SKM-1 treated with dmso at 0.1 percent for 144 hours (cell line): ENCODE measurements around the gene C11orf65.
"Not testable (repeated sequence)": the region's sequence is repeated elsewhere in the genome, so short reads cannot be mapped to it uniquely, and the experiment has no call there.

ENCODE experiments used
- DNase-seq: peaks from one replicate; lab custom pipeline; 2025; ENCODE audit not compliant: unreplicated experiment; lab: John Stamatoyannopoulos, UW

The C11orf65 gene

DNA sequence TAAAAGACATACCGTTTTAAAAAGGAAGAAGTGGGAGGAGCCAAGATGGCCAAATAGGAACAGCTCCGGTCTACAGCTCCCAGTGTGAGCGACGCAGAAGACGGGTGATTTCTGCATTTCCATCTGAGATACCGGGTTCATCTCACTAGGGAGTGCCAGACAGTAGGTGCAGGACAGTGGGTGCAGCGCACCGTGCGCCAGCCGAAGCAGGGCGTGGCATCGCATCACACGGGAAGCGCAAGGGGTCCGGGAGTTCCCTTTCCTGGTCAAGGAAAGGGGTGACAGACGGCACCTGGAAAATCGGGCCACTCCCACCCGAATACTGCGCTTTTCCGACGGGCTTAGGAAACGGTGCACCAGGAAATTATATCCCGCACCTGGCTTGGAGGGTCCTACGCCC is 93.8 kb downstream of the C11orf65 start:
- DNase-seq = not testable (repeated sequence)

DNA sequence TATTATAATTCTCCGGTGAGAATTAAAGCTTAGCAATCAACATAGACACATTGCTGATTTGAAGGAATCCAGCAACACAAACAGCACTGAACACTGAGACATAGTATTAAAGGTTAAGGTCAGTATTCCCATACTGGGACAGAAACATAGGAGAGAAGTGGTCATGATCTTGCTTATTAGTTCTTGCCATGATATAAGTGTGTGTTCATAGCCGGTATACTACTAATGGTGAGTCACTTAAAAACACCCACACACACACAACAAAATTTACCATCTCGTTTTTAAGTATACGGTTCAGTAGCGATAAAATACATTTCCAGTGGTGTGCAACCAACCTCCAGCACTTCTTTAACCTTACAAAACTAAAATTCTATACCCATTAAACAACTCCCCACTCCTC is 96.3 kb downstream of the C11orf65 start:
- no peak for DNase-seq

DNA sequence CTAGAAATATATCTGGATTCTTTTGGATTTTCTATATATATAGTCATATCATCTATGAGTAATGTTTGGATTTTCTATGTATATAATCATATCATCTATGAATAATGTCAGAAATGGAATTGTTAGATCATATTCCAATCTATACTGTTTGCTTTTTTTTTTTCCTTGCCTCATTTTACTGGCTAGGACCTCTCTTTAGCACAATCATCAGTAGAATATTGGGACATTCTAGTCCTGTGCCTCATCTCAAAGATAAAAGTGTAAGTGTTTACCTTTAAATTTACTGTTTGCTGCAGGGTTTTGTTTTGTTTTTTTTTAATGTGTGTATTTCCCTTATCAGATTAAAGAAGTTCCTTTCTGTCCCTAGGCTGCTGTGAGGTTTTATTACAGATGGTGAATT is 97.0 kb downstream of the C11orf65 start:
- DNase-seq = no peak

DNA sequence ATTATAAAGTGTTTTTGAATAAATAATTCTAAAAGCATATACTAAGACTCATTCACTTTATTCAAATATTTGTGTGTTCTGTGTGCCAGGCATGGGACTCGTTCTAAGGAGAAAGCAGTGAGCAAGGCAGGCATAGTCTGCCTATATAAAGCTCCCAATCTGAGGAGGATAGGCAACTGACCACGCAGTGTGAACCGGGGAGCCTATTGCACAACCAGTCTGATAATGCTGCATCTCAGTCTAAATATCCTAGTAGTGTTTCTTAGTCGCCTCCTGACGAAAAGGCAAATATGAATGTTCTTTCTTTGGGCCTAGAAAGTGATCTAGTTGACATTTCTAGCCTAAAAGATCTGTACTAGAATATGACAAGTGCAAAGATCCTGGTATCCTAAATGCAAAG is 98.3 kb downstream of the C11orf65 start:
- DNase-seq = no peak

DNA sequence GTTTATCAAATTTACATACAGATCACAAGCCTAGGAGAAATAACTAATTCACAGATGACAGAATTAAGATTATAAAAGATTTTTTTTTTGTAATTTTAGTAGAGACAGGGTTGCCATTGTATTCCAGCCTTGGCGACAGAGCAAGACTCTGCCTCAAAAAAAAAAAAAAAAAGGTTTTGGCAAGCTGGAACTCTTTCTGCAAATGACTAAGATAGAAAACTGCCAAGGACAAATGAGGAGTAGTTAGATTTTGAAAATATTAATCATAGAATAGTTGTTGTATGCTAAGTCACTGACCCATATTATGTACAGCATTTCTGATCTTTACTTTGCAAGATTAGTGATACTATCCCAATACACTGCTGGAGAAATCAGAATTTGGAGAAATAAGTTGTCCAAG is 99.2 kb downstream of the C11orf65 start:
- DNase-seq = no peak

DNA sequence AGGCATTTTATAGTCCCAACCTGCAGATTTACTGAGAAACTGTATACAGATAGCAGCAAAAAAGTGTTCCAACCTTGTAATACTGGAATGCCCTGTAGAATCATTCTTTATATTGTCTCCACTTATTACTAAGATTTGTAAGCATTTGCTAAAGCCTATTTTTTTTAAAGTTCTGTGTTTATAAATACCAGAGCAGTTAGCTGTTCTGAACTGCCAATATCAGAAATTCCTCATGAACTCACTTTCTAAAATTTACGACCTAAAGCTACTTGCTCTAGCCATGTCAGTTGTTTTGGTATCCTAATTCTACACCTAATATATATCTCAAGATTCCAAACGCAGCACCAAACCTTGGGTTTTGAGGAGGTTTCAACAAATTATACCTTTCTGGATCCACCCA is 103.2 kb downstream of the C11orf65 start:
- DNase-seq = no peak

DNA sequence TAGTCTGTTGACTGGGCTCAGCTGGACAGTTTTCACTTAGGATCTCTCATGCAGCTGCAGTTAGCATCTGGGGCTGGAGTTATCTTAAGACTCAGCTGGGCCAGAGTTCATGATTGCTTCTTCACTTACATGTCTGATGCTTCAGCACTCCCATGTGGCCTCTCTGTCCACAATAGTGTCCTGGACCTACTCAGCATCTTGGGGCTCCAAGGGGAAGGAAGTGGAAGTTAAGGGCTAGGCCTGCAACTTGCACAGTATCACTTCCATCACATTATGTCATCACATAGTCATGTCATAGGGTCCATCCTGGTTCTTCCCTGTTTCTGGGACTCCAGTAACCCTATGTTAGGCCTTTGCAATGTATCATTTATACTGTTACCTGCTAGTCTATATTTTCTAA is 115.9 kb downstream of the C11orf65 start:
- DNase-seq = no peak

DNA sequence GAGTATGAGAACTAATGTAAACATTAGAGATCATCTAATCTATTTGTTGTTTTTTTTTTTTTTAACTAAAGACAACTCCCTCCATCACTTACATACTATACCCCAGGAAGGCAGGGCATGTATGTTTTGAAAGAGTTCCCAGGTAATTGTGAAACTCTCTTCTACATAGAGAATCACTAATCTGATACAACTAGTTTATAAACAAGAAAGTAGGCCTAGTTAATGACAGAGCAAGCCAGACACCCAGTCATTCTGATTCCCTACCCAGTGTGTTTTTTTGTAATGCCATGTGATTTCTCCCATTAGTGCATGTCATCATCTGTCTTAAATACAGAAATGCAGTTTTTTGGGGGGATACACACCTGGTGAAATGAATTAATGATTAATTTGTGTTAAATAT is 120.9 kb downstream of the C11orf65 start:
- no peak for DNase-seq

DNA sequence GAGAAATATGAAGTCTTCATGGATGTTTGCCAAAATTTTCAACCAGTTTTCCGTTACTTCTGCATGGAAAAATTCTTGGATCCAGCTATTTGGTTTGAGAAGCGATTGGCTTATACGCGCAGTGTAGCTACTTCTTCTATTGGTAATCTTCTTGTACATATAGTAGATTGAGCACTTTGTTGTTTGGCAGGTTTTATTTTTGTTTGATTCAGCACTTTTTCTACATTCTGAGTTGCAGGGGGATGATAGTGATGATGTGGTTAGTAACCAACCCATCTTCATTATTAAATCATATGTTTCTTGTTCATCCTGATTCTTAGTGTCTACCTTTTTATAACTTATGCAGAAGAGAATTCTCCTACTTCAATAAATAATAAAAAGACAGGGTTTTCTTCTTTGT is 121.6 kb downstream of the C11orf65 start:
- no peak for DNase-seq

DNA sequence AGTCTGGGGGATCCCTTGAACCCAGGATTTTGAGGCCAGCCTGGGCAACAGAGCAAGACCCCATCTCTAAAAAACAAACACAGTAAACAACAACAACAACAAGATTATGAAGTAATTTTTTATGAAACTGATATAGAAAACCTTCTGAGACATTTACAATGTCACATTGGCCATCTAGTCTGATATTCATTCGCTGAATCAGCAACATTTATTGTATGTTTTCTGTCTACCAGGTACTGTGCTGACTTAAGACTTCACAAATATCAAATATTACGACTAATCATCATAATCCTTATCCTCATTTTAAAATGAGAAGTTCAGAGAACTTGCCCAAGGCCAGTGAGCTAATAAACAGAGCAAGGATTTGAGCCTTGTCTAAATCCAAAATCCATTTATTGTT is 123.6 kb downstream of the C11orf65 start:
- DNase-seq = no peak

DNA sequence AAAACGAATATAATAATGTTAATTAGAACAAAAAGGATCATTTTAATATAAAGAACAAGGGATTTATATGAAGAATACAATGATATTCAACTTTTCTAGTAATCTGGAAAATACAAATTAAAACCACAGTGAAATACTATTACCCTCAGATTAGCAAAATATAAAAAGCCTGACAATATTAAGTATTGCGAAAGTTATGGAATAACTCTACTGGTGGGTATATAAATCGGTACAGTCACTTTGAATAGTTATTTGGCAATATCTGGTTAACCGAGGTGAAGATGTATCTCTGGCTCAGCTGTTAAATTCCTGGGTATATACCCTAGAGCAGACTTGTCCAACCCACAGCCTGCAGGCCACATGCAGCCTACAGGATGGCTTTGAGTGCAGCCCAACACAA is 125.7 kb downstream of the C11orf65 start:
- no peak for DNase-seq

DNA sequence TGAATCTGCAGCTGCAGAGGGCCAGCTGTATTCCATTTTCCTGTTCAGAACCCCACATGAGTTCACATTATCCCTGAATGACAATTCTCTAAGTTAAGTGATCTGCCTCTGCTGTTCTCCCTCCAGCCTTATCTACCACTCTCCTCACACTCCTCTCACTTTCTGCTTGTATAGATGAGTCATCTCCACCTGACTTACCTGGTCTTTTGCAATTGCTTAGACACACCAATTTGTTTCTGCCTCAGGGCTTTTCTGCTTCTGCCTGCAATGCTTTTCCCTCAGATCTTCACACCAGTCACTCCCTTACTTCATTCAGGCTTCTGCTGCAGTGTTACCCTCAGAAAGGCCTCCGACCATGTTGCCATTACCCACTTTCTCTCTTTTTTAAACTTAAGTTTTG is 126.4 kb downstream of the C11orf65 start:
- no peak for DNase-seq

DNA sequence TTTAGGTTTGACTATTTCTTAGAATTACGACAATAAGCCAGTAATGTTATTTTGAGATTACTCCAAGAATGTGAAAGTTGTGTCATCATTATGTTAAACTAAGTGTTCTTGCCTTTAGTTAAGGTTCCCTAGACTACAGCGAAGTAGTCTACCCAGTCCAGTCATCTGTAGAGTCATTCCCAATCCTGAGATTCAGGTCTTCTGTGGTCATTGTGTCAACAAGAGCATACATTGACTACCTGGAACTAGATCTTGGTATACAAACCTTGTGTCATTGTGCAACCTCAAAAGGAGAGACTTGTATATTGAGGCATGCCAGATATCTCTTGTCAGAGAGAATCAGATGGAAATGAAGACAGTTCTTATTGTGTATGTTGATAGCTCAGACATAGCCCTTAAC is 128.6 kb downstream of the C11orf65 start:
- no peak for DNase-seq

DNA sequence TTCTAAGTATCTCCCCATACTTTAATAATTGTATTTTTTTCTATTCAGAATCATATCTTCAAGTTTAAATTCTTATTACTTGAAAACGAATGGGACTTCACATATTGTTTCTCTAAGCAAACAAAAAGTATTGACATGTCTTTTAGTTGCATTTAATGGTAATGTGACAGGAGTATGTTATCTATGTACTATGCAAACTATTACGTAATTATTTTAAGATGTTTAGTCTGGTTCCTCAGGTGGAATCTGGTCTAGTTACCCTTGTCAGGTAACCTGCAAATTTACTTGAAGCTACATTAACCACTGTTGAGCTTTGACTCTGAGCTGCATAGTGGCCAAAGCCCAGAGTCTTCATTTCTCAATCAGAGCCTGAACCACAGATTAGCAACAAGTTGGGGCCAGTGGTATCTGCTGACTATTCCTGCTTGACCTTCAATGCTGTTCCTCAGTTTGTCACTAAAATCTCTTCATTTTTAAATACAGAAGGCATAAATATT is 133.9 kb downstream of the C11orf65 start:
- DNase-seq = no peak
